Large intestine (tissue), 3 donors: ENCODE measurements around the gene MAOB. TPM values are rescaled to one million over a fixed set of nuclear protein-coding genes. Genes with fewer than 3 reads are reported as not detected.
"Not testable (repeated sequence)": the region's sequence is repeated elsewhere in the genome, so short reads cannot be mapped to it uniquely, and the experiment has no call there.

Experiments
- DNase-seq, 2 donors: peaks; one replicate each; pipeline versions ENCODE4 v3.0.0 to v3.0.0-alpha.2; 2013
- H3K27ac ChIP-seq: one replicate; pipeline ENCODE4 v1.5.1; 2013; ENCODE audit warnings: low read length
- H3K27me3 ChIP-seq: 2 replicates; pipeline ENCODE4 v1.6.1; 2013; ENCODE audit warnings: low read length; ENCODE audit not compliant: control insufficient read depth, insufficient read depth
- H3K36me3 ChIP-seq: 2 replicates; pipeline ENCODE4 v1.6.1; 2013; ENCODE audit warnings: low read length; ENCODE audit not compliant: control insufficient read depth, insufficient read depth
- H3K4me1 ChIP-seq: one replicate; pipeline ENCODE4 v1.6.1; 2013; ENCODE audit warnings: low read length; ENCODE audit not compliant: control insufficient read depth, insufficient read depth
- H3K4me3 ChIP-seq: one replicate; pipeline ENCODE4 v1.5.1; 2013; ENCODE audit warnings: low read length
- H3K9me3 ChIP-seq: one replicate; pipeline ENCODE4 v1.6.1; 2013; ENCODE audit warnings: mild to moderate bottlenecking, low read depth, low read length, moderate library complexity; ENCODE audit not compliant: control insufficient read depth
- WGBS: methylation state at CpG from one replicate; pipeline ENCODE4 v1.1.5; 2013; ENCODE audit warnings: low lambda C conversion rate; ENCODE audit not compliant: insufficient coverage; 5-methylcytosine and 5-hydroxymethylcytosine counted together
- polyA plus RNA-seq: library from polyadenylated mRNA; unstranded; fragments of 120-200 nt; gene quantifications from one replicate; pipeline ENCODE4 v1.2.1, GENCODE V29; 2013

Gene MAOB
- polyA plus RNA-seq, 1 donor, result 130 TPM

GRCh38 chrX:43741843-43742573, 140.2 kb downstream of the MAOB start:
- Histone ChIP-seq H3K9me3 (no peaks in the 10 kb centered on the region), H3K36me3 (peaks cover 23% of the 10 kb centered on the region), H3K4me3 (no peak overlapping the region), H3K27me3 (no peaks in the 10 kb centered on the region), H3K27ac (no peak overlapping the region), H3K4me1 (peaks cover 14% of the 10 kb centered on the region)
- 100% methylated on average over 1 of the region's 7 CpGs for WGBS
- no peak for DNase-seq

- no CpG with 5 or more reads among the region's 3 CpGs for WGBS
Measured at GRCh38 chrX:43735957-43736356, 146.3 kb downstream of the MAOB start.

GRCh38 chrX:43735534-43735933, 146.7 kb downstream of the MAOB start:
- peaks cover 3% of the 10 kb centered on the region for H3K4me1 ChIP-seq
- H3K27ac ChIP-seq, result no peak overlapping the region
- no peak overlapping the region for H3K4me3 ChIP-seq
- DNase-seq, result no peak
- peaks cover 26% of the 10 kb centered on the region for H3K36me3 ChIP-seq
- H3K9me3 ChIP-seq, result no peaks in the 10 kb centered on the region
- no CpG with 5 or more reads among the region's 6 CpGs for WGBS
- H3K27me3 ChIP-seq, result no peaks in the 10 kb centered on the region

More at GRCh38 chrX:43735957-43736356, 146.3 kb downstream of the MAOB start:
- Histone ChIP-seq H3K4me1 (peaks cover 3% of the 10 kb centered on the region), H3K27me3 (no peaks in the 10 kb centered on the region), H3K9me3 (no peaks in the 10 kb centered on the region), H3K27ac (no peak overlapping the region), H3K36me3 (peaks cover 24% of the 10 kb centered on the region), H3K4me3 (no peak overlapping the region)
- DNase-seq, result no peak

GRCh38 chrX:43734444-43734843, 147.8 kb downstream of the MAOB start:
- no CpG with 5 or more reads among the region's 1 CpG for WGBS
- peaks cover 26% of the 10 kb centered on the region for H3K36me3 ChIP-seq
- DNase-seq, result peak; percentile 11 to 48

GRCh38 chrX:43733699-43734098, 148.6 kb downstream of the MAOB start:
- no CpG with 5 or more reads among the region's 1 CpG for WGBS
- no peak for DNase-seq
- H3K4me1 ChIP-seq, result peaks cover 3% of the 10 kb centered on the region
- no peaks in the 10 kb centered on the region for H3K27me3 ChIP-seq
- H3K36me3 ChIP-seq, result peaks cover 26% of the 10 kb centered on the region
- no peaks in the 10 kb centered on the region for H3K9me3 ChIP-seq
- H3K27ac ChIP-seq, result no peak overlapping the region
- H3K4me3 ChIP-seq, result no peak overlapping the region

More at GRCh38 chrX:43734444-43734843, 147.8 kb downstream of the MAOB start:
- Histone ChIP-seq H3K4me3 (no peak overlapping the region), H3K4me1 (peaks cover 3% of the 10 kb centered on the region), H3K27ac (no peak overlapping the region), H3K9me3 (no peaks in the 10 kb centered on the region), H3K27me3 (no peaks in the 10 kb centered on the region)

- no CpG with 5 or more reads among the region's 7 CpGs for WGBS
- Histone ChIP-seq H3K4me3 (no peak overlapping the region), H3K27me3 (no peaks in the 10 kb centered on the region), H3K9me3 (no peaks in the 10 kb centered on the region), H3K4me1 (peaks cover 5% of the 10 kb centered on the region), H3K36me3 (peaks cover 21% of the 10 kb centered on the region), H3K27ac (no peak overlapping the region)
- no peak for DNase-seq
Measured at GRCh38 chrX:43731086-43731485, 151.2 kb downstream of the MAOB start.

GRCh38 chrX:43728966-43729365, 153.3 kb downstream of the MAOB start:
- Histone ChIP-seq H3K27ac (no peak overlapping the region), H3K27me3 (no peaks in the 10 kb centered on the region), H3K9me3 (no peaks in the 10 kb centered on the region), H3K36me3 (peaks cover 18% of the 10 kb centered on the region), H3K4me1 (peaks cover 2% of the 10 kb centered on the region), H3K4me3 (no peak overlapping the region)
- no peak for DNase-seq
- WGBS, result no CpG with 5 or more reads among the region's 1 CpG

- H3K4me3 ChIP-seq, result no peak overlapping the region
- no peaks in the 10 kb centered on the region for H3K9me3 ChIP-seq
- H3K27ac ChIP-seq, result no peak overlapping the region
- H3K36me3 ChIP-seq, result peaks cover 14% of the 10 kb centered on the region
- peaks cover 2% of the 10 kb centered on the region for H3K4me1 ChIP-seq
- no peaks in the 10 kb centered on the region for H3K27me3 ChIP-seq
- no CpG with 5 or more reads among the region's 5 CpGs for WGBS
- DNase-seq, result no peak
Measured at GRCh38 chrX:43728002-43728401, 154.2 kb downstream of the MAOB start.

- not testable (repeated sequence) for H3K36me3 ChIP-seq, H3K4me3 ChIP-seq, H3K27ac ChIP-seq, DNase-seq, H3K27me3 ChIP-seq, H3K4me1 ChIP-seq, H3K9me3 ChIP-seq
- WGBS, result no CpG with 5 or more reads among the region's 6 CpGs
Measured at GRCh38 chrX:43727254-43727653, 155.0 kb downstream of the MAOB start.

- not testable (repeated sequence) for H3K4me3 ChIP-seq, DNase-seq, H3K27ac ChIP-seq, H3K36me3 ChIP-seq, H3K27me3 ChIP-seq, H3K9me3 ChIP-seq, H3K4me1 ChIP-seq
- WGBS, result no CpG with 5 or more reads among the region's 5 CpGs
Measured at GRCh38 chrX:43725227-43725626, 157.0 kb downstream of the MAOB start.

GRCh38 chrX:43720961-43721360, 161.3 kb downstream of the MAOB start:
- Histone ChIP-seq H3K27ac (no peak overlapping the region), H3K9me3 (no peaks in the 10 kb centered on the region), H3K36me3 (peaks cover 19% of the 10 kb centered on the region), H3K27me3 (no peaks in the 10 kb centered on the region), H3K4me3 (no peak overlapping the region), H3K4me1 (no peaks in the 10 kb centered on the region)
- no CpG with 5 or more reads among the region's 1 CpG for WGBS
- DNase-seq, result no peak
